KG1 (cell line): ENCODE measurements around the gene ATP5F1D.

Experiments used
- DNase-seq: peaks from one replicate; lab custom pipeline; 2025; lab: John Stamatoyannopoulos, UW

The ATP5F1D gene

DNA sequence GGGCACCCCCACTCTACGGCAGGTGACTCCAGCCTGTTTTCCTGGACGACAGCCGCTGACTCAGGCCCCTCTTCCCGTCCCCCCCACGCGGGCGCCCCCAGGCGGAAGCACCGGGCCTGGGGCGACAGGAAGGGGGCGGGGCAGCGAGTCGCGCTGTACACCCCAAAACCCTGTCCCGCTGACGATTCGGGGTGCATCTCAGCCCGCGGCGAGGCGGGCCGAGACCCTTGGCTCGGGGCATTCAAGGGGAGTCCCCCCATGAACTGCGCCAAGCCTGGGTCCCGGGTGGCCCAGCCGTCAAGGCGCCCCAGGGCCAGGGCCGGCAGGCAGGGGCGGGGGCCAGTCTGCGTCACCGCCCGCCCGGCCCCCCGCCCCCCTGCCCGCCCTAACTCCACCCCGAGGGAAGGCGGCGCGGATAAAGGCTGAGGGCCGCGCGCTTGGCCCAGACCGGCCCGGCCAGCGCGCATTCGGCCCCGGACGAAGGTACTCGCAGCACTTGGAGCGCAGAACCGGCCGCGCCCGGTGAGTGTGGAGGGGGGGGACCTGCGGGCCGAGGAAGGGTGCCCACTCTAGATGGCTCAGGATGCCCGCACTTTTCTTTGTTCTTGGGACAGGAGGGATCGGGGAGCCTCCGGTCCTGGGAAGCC, 6.7 kb downstream of the ATP5F1D start, which contains the start of gene MIDN:
Gene MIDN, plus strand, starts transcription at position 445 of the 647 bp plus-strand sequence. CDS start 1,714 bp downstream, outside the sequence.
- no peak for DNase-seq

GRCh38 chr19:1248786-1249297, 7.3 kb downstream of the ATP5F1D start:
- DNase-seq, result peak; percentile 67

DNA sequence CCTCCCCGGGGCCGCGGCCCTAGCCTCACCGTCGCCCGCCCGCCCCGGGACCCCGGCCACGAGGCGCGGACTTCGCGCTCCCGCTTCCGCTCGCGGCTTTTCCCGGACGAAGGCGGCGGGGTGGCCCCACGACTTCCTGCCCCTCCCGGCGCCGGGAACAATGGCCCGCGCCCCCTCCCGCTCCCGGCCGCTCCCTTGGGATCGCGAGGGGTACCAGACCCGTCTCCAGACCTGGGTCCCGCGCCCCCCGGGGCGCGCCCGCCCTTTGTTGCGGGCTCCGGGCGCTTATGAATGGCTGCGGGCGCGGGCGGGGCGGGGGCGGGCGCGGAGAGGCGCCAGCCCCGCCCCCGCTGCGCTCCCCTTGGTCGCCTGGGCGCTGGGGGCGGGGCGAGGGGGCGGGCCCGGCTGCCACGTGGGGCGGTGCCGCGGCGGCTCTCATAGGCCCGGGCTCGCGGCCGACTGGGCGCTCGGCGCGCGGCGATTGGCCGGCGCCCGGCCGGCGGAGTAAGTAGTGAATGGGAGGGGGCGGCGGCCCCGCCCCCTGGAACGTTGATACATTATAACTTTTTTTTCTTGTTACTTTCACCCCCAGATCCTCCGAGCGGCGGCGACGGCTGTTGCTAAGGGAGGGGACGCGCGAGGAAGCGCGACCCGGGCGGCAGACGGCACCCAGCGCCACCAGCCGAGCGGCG, 7.9 kb downstream of the ATP5F1D start:
- peak; percentile 95 for DNase-seq

- DNase-seq, result no peak
Measured at GRCh38 chr19:1249990-1250436, 8.5 kb downstream of the ATP5F1D start.

- no peak for DNase-seq
Measured at GRCh38 chr19:1250437-1251260, 9.1 kb downstream of the ATP5F1D start.

DNA sequence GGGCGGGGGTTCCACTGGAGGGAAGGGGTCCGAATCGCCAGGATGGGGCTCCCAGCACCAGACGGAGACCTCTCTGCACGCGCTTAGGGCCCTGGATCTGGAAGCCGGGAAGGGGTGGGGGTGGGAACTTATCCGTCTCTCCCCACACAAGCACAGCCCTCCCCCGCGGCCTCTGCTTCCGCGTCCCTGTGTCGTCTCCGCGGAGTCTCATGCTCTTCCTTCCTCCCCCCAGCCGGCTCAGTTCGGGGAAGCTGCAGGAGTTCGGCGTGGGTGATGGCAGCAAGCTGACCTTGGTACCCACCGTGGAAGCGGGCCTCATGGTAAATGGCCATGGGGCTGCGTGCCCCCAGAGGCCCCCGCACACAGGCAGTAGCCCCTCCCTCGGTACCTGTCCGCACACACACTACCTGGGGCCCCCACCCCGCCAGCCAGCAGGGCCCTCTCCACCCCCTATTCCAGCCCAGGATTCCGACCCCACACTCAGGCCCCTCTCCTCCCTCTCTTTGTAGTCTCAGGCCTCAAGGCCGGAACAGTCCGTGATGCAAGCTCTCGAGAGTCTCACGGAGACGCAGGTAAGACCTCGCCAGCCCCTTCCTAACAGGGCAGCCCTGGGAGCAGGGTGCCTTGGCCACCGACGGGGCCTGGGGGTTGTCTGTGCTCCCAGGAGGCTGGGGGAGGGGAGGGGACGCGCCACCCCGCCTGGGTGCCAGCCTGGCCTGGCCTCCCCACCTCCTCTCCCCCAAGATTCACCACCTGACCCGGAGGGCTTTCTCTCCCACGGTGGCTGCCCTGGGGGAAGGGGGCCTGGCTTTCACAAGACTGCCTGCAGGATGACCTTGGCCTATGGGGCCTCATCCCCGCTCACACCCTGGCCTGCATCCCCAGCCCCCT, 10.0 kb downstream of the ATP5F1D start:
- peak; percentile 21 for DNase-seq

GRCh38 chr19:1252221-1252820, 10.8 kb downstream of the ATP5F1D start:
- peak; percentile 50 for DNase-seq

DNA sequence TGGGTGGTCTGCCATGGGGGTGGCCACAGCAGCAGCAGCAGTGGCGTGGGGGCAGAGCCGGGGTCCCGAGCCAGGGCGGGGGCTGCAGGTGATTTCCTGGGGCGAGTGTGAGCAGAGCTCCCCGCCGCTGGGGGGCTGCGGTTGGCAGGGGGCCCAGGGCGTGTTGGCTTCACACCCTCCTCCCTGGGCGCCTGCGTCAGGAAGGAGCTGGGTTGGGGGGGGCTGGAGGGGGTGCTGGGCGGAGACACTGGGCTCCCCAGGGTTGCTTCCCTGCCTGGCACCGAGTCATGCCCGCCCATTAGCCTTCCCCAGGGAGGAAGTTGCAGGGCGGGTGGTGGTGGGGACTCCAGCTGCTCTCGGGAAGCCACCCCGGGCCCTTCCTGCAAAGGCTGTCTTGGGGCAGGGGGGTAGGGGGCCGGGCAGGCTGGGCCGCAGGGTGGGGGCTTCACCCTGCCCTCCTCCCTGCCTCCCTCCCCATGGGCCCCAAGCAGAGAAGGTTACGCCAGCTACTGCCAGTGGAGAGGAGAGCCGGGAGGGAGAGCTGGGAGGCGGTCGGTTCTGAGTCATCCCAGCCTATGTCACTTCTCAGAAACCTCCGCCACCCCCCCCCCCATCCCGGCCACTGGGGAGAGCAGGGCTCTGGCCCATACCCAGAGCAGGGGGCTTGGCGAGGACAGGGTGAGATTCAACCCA, 11.4 kb downstream of the ATP5F1D start:
- DNase-seq, result peak; percentile 78

DNA sequence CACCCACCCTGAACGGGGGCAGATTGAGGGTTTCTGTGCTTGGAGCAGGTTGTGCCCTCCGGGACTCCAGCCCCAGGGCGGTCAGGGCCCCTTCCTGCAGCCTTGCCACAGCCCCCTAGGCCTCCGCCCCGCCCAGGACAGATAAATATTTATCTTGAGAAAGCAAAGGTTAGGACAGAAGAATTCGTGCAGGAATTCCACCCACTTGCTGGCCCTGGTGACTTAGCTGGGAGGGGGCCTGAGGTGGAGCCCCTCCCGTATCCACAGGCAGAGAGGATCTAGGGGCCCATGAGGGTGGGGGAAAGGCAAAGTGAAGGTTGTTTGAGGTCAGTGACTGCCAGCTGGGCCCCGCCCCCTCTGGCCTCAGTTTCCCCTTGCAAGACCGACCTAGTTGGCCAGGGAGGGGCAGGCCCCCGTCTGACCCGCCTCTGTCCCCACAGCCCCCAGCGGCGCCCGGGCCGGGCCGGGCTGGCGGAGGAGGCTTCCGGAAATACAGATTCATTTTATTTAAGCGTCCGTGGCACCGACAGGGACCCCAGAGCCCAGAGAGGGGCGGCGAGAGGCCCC, 12.0 kb downstream of the ATP5F1D start:
- peak; percentile 72 for DNase-seq

DNA sequence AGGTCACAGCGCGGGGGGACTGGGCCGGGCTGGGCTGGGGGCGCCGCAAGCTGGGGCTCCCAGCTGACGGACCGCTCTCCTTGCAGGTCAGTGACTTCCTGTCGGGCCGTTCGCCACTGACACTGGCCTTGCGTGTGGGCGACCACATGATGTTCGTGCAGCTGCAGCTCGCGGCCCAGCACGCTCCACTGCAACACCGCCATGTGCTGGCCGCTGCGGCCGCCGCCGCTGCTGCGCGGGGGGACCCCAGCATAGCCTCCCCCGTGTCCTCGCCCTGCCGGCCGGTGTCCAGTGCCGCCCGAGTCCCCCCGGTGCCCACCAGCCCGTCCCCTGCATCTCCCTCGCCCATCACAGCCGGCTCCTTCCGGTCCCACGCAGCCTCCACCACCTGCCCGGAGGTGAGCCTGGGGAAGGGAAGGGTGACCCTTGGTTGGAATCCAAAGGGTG, 12.6 kb downstream of the ATP5F1D start:
- DNase-seq, result no peak

DNA sequence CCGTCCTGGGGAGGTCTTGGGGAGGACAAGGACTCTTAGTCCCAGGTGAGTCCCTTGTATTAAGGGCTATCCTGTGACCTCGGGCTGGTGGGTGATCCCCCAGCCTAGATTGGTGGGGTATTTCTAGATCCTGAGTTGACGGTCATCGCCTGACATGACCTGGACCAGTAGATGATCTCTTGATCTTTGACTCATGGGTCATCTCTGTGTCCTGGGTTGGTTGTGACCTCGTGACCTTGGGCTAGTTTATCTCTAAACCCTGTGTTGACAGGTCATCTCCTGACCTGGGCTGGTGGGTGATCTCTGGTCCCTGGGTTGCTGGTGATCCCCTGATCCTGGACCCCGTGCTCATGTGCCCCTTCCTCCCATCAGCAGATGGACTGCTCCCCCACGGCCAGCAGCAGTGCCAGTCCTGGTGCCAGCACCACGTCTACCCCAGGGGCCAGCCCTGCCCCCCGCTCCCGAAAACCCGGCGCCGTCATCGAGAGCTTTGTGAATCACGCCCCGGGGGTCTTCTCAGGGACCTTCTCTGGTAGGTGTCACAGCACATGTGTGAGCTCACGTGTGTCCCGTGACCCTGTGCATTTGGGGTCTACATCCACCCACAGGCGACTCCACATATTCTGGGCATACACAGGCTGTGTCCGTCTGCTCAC, 13.1 kb downstream of the ATP5F1D start:
- no peak for DNase-seq

GRCh38 chr19:1255186-1256161, 13.9 kb downstream of the ATP5F1D start:
- no peak for DNase-seq

GRCh38 chr19:1256646-1257474, 15.3 kb downstream of the ATP5F1D start:
- DNase-seq, result no peak

- no peak for DNase-seq
Measured at GRCh38 chr19:1257475-1258162, 16.1 kb downstream of the ATP5F1D start.

DNA sequence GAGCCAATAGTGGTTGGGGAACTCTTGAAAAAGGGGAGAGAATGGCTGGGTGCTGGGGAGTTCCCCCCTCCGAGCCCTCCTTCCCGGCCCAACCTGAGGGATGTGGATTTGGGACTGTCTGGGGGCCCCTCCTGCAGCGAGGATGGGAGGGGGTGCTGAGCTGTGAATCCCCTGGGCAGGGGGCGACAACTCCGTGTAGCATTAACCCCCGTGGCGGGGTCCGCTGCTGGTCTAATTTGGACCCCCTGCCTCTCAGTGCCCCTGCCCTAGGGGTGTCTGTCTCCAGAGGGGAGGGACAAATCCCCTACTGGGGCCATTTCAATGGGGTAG, 16.6 kb downstream of the ATP5F1D start:
- no peak for DNase-seq

GRCh38 chr19:1258707-1259205, 17.2 kb downstream of the ATP5F1D start:
- no peak for DNase-seq
